SKM-1 (cell line): Measurements from ENCODE around the gene KCNH2.

Experiments used
- DNase-seq: peaks from one replicate; lab custom pipeline; 2025; ENCODE audit not compliant: unreplicated experiment; lab: John Stamatoyannopoulos, UW

Gene KCNH2

GRCh38 chr7:150909200-150909995 lies 68.7 kb downstream of the KCNH2 start:
- no peak for DNase-seq

- DNase-seq: no peak
Observed at GRCh38 chr7:150908173-150908572, 69.9 kb downstream of the KCNH2 start.

DNA sequence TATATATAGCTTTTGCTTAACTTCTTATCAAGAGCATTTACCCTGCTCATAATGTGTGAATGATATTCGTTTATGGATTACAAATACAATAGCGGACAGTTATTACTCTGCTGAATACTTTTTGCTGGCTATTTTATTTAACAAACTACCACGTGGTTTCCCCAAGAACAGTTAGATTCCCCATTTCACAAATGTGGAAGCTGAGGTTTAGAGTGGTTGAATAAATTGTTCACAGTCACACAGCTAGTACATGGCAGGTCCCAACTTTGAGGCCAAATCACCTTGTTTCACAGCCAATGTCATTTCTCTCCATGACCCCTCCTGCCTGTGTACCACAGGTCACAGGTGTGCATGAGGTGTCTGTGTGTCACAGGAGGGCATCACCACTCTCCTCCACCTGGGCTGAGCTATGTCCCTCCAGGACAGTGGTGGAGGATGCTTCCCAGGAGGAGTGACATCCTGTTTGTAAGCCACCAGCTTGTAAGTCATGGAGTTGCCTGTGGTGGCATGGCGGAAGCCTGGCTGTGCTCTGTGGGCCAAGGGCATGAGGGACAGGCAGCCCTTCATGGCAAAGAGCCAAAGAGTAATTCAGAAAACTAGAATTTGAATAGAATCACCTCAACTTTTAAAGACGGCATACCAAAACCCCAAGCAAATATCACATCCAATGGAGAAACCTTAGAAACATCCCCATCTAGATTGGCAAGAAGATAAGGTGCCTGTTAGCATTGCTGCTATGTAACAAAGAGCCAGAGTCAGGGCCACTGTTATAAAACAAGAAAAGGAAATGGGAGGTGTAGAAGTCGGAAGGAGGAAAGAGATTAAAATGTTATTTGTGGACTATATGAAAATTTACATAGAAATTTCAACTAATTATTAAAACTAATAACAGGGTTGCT lies 73.9 kb downstream of the KCNH2 start:
- DNase-seq: no peak

DNA sequence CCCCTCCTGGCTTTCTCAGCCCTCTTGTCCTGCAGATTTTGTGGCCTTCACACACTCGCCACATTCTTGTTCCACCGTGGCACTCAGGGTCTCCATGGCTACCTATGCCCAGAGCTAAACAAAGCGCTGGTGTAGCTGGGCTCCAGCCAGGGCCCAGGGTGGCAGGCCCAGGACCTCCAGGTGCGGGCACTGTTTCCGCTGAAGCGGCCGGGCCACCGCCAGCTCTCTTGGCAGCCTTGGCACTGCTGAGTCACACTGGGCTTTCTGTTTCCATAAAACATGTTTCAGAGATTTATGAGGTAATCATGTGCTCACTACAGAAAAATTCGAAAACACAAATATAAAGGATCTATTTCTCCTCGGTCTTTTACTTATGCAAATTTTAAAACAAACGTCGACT lies 74.5 kb downstream of the KCNH2 start:
- DNase-seq: no peak

DNA sequence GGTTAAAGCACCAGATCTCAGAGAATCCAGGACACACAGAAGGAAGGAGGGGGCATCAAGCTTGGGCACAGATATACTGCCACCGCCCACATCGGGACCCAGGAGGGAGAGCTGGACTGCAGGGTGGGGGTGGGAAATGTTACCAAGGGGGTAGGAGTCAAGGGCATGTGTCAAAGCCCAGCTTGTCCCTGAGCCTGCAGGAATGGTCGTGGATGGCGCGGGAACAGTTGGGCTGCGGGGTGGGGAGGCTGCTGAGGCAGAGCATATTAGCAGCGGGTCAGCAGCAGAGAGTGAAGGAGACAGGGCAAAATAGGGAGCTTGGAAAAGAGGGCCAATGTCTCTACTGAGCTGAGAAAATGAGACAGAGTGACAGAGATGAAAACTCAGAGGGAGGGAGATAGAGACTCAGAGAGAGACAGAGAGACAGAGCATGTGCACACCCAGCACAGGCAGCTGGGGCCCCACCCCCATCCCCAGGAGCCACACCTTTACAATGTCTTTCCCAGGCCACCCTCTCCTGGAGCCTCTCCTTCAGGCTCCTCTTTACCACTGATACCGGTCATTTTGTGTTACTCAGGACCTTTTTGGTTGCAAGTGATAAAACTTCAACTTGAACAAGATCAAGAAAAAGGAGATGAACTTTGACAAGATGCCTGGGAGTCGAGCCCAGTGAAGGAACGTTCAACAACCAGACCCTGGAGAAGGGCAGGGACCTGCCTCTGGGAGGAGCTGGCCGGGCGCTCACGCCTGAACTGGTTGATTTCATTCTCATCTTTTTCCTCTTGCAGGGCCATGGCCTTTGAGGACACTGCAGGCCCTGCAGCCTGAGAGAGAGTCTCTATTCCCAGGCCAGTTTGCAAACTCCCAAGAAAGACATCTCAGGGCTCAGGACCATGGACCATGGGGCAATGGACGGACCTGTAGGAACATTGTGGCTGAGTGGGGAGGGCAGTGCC lies 75.8 kb downstream of the KCNH2 start:
- no peak for DNase-seq

DNA sequence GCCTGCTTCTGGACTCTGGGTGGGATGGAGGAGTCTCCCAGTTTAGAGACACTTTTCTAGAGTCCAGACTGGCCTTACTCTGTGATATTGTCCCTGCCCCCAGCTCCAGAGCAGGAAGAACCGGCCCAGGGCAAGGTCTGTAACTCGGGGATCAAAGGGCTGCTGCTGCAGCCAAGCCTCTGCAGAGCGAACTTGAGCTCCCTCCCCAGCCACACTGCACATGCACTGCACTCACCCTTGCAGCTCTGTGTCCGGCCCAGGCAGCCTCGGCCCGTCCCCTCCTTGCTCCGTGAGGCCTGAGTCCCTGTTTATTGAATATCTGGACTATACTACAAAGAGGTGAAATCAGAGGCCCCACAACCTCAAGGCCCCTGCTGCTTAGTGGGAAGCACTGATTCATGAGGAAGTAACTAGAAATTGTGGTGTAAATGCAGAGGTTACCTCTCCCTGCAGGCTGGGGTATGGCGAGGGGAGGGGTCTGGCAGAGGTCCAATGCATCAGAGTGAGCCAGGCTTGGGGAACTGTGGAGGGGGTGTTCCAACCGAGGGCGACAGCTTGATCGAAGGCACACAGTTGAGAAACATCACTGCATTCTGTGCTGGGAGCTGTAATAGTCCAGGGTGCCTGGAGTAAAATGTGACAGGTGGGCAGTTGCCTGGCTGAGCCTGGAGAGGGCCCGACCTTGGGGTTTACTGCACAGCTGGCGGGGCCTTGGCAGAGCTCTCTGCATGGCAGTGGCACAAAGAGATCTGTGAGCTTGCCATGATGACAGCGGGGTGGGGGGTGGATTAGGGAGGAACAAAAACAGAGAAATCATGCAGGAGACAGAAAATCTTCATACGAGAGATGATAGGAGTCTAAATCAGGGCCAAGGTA lies 76.7 kb downstream of the KCNH2 start:
- no peak for DNase-seq

- DNase-seq: no peak
Observed at GRCh38 chr7:150900675-150901074, 77.4 kb downstream of the KCNH2 start.

DNA sequence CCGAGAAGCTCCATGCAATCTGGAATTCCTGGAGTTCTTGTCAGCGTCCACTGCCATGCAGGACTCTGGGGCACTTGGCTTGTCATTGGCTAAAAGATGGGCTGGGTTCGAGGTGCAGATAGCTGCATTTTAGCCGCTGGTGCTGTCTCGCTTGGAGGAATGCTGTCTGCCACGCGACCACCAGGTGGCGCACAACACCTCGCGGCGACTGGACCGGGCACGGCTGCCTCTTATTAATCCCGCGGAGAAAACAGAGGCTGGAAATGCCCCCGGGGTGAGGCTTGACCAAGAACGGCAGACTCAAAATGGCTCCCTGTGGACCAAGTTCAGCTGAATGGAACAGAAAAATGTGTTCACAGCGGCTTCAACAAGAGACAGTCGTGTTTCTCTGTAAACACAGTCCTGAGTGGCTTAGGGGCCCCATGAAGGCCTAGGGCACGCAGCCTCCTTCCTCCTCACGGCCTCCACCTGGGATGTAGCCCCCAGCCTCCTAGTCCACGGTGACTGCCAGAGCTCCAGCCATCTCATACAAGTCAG lies 79.6 kb downstream of the KCNH2 start:
- no peak for DNase-seq

DNA sequence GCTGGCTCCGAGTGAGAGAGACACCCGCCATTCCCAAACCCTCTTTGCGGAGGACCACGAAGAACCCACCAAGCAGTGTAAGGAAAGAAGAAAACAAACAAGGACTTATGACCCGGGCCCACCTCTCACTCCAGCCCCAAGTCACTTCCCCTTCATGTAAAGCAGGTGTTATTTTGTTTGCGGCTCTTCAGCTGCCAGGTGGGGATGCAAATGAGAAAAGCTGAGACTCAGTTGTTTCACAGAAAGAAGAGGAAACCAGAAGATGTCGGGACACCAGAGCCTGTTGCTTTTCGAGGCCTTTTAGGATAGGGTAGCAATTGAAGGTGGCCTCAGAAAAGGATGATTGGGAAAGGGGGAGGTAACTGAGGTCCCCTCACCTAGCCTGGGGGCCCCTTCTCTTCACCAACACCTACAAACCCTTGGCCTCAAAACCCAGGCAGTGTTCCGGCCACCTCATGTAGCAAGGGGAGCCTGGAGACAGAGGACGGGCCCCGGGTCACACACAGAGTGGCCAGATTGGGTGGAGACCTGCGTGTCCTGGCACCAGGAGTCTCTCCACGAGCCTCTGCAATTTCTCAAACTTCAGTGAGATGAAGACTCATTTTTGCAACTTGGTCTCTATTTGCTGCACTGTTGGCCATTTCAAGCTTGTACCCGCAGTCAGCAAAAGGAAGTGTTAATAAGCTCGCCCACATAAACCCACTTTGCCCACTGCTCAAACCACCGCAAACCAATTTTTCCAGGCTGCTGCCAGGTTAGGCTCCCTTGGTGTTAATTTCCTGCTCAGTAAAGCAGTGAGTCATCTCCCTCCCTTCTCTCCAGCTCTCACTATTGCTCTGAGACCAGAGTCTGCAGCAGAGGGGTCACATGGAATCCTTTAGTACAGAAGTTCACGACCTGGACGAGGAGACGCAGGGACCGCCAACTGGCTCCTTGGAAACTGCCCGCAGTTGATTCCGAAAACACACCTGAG lies 80.3 kb downstream of the KCNH2 start:
- DNase-seq: no peak

- DNase-seq: no peak
Observed at GRCh38 chr7:150896562-150897209, 81.4 kb downstream of the KCNH2 start.

- DNase-seq: no peak
Observed at GRCh38 chr7:150895809-150896208, 82.3 kb downstream of the KCNH2 start.
